ENCODE results near the gene PRDX3. TPM values are rescaled to one million over a fixed set of nuclear protein-coding genes. Genes with fewer than 3 reads are reported as not detected.
"Not testable (repeated sequence)": the region's sequence is repeated elsewhere in the genome, so short reads cannot be mapped to it uniquely, and the experiment has no call there.

The PRDX3 gene
- total RNA-seq, 2 donors from 2014 or later: 46.1 to 61.7 TPM

- no peak overlapping the region for H3K27ac ChIP-seq
- H3K4me1 ChIP-seq: no peaks in the 10 kb centered on the region
- intact Hi-C loops (cut with DNase I): no loop called here
- whole genome bisulfite sequencing, 2 donors: 95 to 96% methylated on average over 9 to 10 of the region's 10 CpGs
- TF ChIP-seq CTCF (IDR thresholded peaks at IDR 0.05): no peak
- TF ChIP-seq POLR2A (IDR thresholded peaks at IDR 0.05): no peak
- no peak overlapping the region for H3K4me3 ChIP-seq
- no peak for DNase-seq
- H3K9me3 ChIP-seq: no peaks in the 10 kb centered on the region
- no peak for ATAC-seq
- H3K27me3 ChIP-seq: no peaks in the 10 kb centered on the region
- peaks cover 0 to 13% of the 10 kb centered on the region in 2 donors for H3K36me3 ChIP-seq (replicated peaks in 1 of 2; ENCODE audit: insufficient read depth in 1 of 2, low read depth in 2 of 2)
Measured at GRCh38 chr10:119143657-119144056, 35.0 kb downstream of the PRDX3 start.

GRCh38 chr10:119140603-119141245 lies 37.9 kb downstream of the PRDX3 start:
- H3K27ac ChIP-seq: no peak overlapping the region
- H3K4me1 ChIP-seq: no peaks in the 10 kb centered on the region
- DNase-seq (no peak), ATAC-seq (no peak)
- no peak for TF ChIP-seq POLR2A (IDR thresholded peaks at IDR 0.05)
- no peak for TF ChIP-seq CTCF (IDR thresholded peaks at IDR 0.05)
- H3K27me3 ChIP-seq: no peaks in the 10 kb centered on the region
- peaks cover 0 to 1% of the 10 kb centered on the region in 2 donors for H3K36me3 ChIP-seq (replicated peaks in 1 of 2; ENCODE audit: insufficient read depth in 1 of 2, low read depth in 2 of 2)
- H3K9me3 ChIP-seq: no peaks in the 10 kb centered on the region
- 86 to 88% methylated on average over 16 to 21 of the region's 21 CpGs for WGBS, 2 donors
- no peak overlapping the region for H3K4me3 ChIP-seq
- intact Hi-C loops (cut with DNase I): no loop called here

DNA sequence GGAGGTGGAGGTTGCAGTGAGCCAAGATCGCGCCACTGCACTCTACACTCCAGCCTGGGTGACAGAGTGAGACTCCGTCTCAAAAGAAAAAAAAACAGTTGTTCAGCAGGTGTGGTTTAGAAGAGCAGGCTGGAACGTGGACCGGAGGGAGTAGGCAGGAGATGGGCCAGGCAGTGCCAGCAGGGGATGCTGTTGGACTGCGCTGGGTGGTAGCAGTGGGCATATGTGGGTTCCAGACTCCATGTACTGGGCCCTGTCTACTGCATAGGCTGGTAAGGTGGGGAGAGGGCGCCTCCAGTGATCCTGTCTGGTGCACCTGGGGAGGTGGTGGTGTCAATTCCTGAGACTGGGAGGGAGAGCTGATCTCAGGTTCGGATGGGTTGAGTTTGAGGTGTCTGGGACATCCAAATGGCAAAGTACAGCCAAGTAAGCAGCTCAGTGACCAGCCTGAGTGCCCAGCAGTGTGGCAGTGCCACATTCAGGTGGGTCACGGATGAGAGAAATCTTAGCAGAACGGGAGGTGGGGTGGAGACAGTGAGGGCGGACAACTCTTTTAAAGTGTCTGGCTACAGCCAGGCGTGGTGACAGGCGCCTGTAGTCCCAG lies 39.0 kb downstream of the PRDX3 start:
- intact Hi-C loops (cut with DNase I): no loop called here
- TF ChIP-seq CTCF (IDR thresholded peaks at IDR 0.05) (peak in 5 of 7 experiments; percentile 9 to 47 (median 37)), POLR2A (IDR thresholded peaks at IDR 0.05) (no peak)
- no peak overlapping the region for H3K4me3 ChIP-seq
- no peak overlapping the region for H3K27ac ChIP-seq
- DNase-seq: peak in 2 of 4 donors; percentile 21 to 33
- H3K36me3 ChIP-seq (replicated peaks in 1 of 2; ENCODE audit: insufficient read depth in 1 of 2, low read depth in 2 of 2): peaks cover 0 to 1% of the 10 kb centered on the region in 2 donors
- no peaks in the 10 kb centered on the region for H3K27me3 ChIP-seq
- ATAC-seq: peak; percentile 12
- H3K4me1 ChIP-seq: no peaks in the 10 kb centered on the region
- no peaks in the 10 kb centered on the region for H3K9me3 ChIP-seq
- 76 to 89% methylated on average over 13 of the region's 13 CpGs for WGBS, 2 donors

- 87 to 95% methylated on average over 16 of the region's 16 CpGs for WGBS, 2 donors
- no peak for ATAC-seq
- Histone ChIP-seq H3K27me3 (no peaks in the 10 kb centered on the region), H3K27ac (no peak overlapping the region), H3K9me3 (no peaks in the 10 kb centered on the region), H3K4me3 (no peak overlapping the region), H3K4me1 (no peaks in the 10 kb centered on the region), H3K36me3 (replicated peaks in 1 of 2; ENCODE audit: insufficient read depth in 1 of 2, low read depth in 2 of 2) (peaks cover 0 to 1% of the 10 kb centered on the region in 2 donors)
- no peak for DNase-seq
- intact Hi-C loops (cut with DNase I): no loop called here
- TF ChIP-seq CTCF (IDR thresholded peaks at IDR 0.05): no peak
- TF ChIP-seq POLR2A (IDR thresholded peaks at IDR 0.05): no peak
Measured at GRCh38 chr10:119138346-119139306, 40.0 kb downstream of the PRDX3 start.

DNA sequence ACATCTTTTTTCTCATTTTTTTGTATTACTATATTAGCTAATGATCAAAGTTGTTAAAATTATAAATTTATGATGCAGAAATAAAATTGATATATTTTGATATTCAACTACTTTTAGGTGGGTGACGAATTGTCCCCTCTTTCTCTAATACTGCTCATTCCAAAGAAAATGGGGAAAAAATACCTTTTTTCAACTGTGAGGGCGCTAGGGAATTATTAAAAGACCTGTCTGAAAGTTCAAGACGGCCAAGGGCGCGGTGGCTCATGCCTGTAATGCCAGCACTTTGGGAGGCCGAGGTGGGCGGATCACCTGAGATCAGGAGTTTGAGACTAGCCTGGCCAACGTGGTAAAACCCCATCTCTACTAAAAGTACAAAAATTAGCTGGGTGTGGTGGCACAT lies 40.7 kb downstream of the PRDX3 start:
- H3K4me1 ChIP-seq; ATAC-seq; intact Hi-C loops (cut with DNase I); H3K9me3 ChIP-seq; DNase-seq; H3K36me3 ChIP-seq (replicated peaks in 1 of 2; ENCODE audit: insufficient read depth in 1 of 2, low read depth in 2 of 2); H3K27me3 ChIP-seq; H3K4me3 ChIP-seq; H3K27ac ChIP-seq: not testable (repeated sequence)
- 80% methylated on average over 8 of the region's 8 CpGs for WGBS, 2 donors
